ENCODE data around the gene NTM. TPM values are rescaled to one million over a fixed set of nuclear protein-coding genes. Genes with fewer than 3 reads are reported as not detected.

NTM gene
- total and polyA plus RNA-seq, 2 of the 8 experiments (the other 6 are each of a cell fraction or from before 2014, with no cell fraction given) = 13.4 to 20.0 TPM

- FAIRE-seq (no peak), DNase-seq (ENCODE audit: low read depth in 1 of 2, low spot score in 2 of 2) (no peak)
- Histone ChIP-seq H2BK5ac (ENCODE audit: low read depth, low read length) (no peak overlapping the region), H3K36me3 (ENCODE audit: control insufficient read depth in 2 of 4, insufficient read depth in 4 of 4, low read length in 3 of 4) (no peaks in the 10 kb centered on the region), H2BK15ac (ENCODE audit: low read length) (no peak overlapping the region), H2BK120ac (replicated peaks; ENCODE audit: low read depth, low read length) (no peak overlapping the region), H4K91ac (replicated peaks; ENCODE audit: insufficient read length, low read length) (no peak overlapping the region), H3K4me2 (ENCODE audit: insufficient read depth in 1 of 2, low read depth in 2 of 2, low read length in 2 of 2) (no peak overlapping the region), H2BK12ac (ENCODE audit: low read depth, low read length) (no peak overlapping the region), H3K23me2 (ENCODE audit: low read depth, low read length) (peaks cover 5% of the 10 kb centered on the region; the same call in 1 of the 2 replicates), H3K27me3 (replicated peaks in 1 of 4; ENCODE audit: control insufficient read depth in 3 of 4, extremely low read depth in 1 of 4, insufficient read depth in 3 of 4, low read length in 3 of 4) (no peaks in the 10 kb centered on the region), H3K79me2 (ENCODE audit: control insufficient read depth in 1 of 2, insufficient read depth in 2 of 2, low read length in 2 of 2) (0 out of 4 replicates have a peak, but pooled peaks cover 0 to 3% of the 10 kb centered on the region in 2 experiments), H2AFZ (ENCODE audit: low read length) (no peak overlapping the region), H3K4me3 (ENCODE audit: extremely low read depth in 1 of 4, insufficient read depth in 2 of 4, low read depth in 3 of 4, low read length in 4 of 4) (no peak overlapping the region), H4K8ac (ENCODE audit: extremely low read depth, insufficient read depth, low read length) (no peak overlapping the region), H4K20me1 (replicated peaks in 1 of 2; ENCODE audit: control insufficient read depth in 1 of 2, insufficient read depth in 2 of 2, low read length in 2 of 2) (peaks cover 0 to 3% of the 10 kb centered on the region in 2 experiments), H3K4me1 (replicated peaks in 1 of 4; ENCODE audit: control insufficient read depth in 3 of 4, insufficient read depth in 4 of 4, low read length in 3 of 4) (peaks cover 0 to 6% (median 3%) of the 10 kb centered on the region in 4 experiments; a peak in 3 of 7 replicates), H2AK5ac (ENCODE audit: low read depth, low read length) (no peak overlapping the region), H3K56ac (replicated peaks; ENCODE audit: insufficient read length, low read depth, low read length) (no peak overlapping the region), H3K18ac (ENCODE audit: extremely low read depth, low read length) (no peak overlapping the region), H3K27ac (ENCODE audit: low read depth, low read length) (no peak overlapping the region), H3K4ac (replicated peaks; ENCODE audit: insufficient read length, low read depth, low read length) (no peak overlapping the region), H2BK20ac (ENCODE audit: low read length) (no peak overlapping the region), H3K79me1 (ENCODE audit: low read depth, low read length) (no peaks in the 10 kb centered on the region), H3K9ac (replicated peaks in 1 of 4; ENCODE audit: extremely low read depth in 1 of 4, low read depth in 3 of 4, low read length in 3 of 4) (no peak overlapping the region), H4K5ac (ENCODE audit: insufficient read length, low read depth, low read length) (no peak overlapping the region), H3K9me3 (ENCODE audit: insufficient read depth in 2 of 2, low read depth in 1 of 2, low read length in 1 of 2) (no peaks in the 10 kb centered on the region), H3K14ac (ENCODE audit: insufficient read length) (no peak overlapping the region), H3K23ac (ENCODE audit: insufficient read length) (no peak overlapping the region)
- POLR2A ChIA-PET (ENCODE audit: partially characterized antibody) = no interaction called here
- 86% methylated on average over 1 of the region's 1 CpG; no CpG with 5 or more reads in 1 of the 2 experiments for WGBS, 2 experiments (ENCODE audit: extremely low coverage in 1 of 2, insufficient coverage in 1 of 2, insufficient read length in 1 of 2, insufficient replicate concordance in 2 of 2, low coverage in 1 of 2, low lambda C conversion rate in 2 of 2, missing lambda C conversion rate in 1 of 2)
- CTCF ChIA-PET (ENCODE audit: partially characterized antibody) = interaction anchor here (0.9 to 1.7 kb wide), 3 partner anchors 27 to 300 kb away, joined by 3 to 8 read pairs (median 3); no protein-coding TSS in a partner anchor
- TF ChIP-seq MAFK (IDR thresholded peaks at IDR 0.05; ENCODE audit: low read depth, low read length) (no peak), FOSL1 (IDR thresholded peaks at IDR 0.05; ENCODE audit: insufficient read depth, low read depth, low read length) (no peak), RFX5 (IDR thresholded peaks at IDR 0.05; ENCODE audit: borderline replicate concordance, low read depth, low read length) (no peak), MAX (IDR thresholded peaks at IDR 0.05) (no peak), CREB1 (IDR thresholded peaks at IDR 0.05) (no peak), CBX5 (IDR thresholded peaks at IDR 0.05; ENCODE audit: low read depth, low read length) (no peak), SAP30 (IDR thresholded peaks at IDR 0.05; ENCODE audit: insufficient read depth, insufficient replicate concordance, low read length) (no peak), EGR1 (IDR thresholded peaks at IDR 0.05; ENCODE audit: borderline replicate concordance, low read depth, low read length) (no peak), JUND (IDR thresholded peaks at IDR 0.05; ENCODE audit: low read length) (no peak), RBBP5 (IDR thresholded peaks at IDR 0.05; ENCODE audit: borderline replicate concordance, low read depth, low read length) (no peak)
Measured at GRCh38 chr11:131827430-131827829, 457.0 kb downstream of the NTM start.
